Activated T-cell treated with anti-CD3 and anti-CD28 coated beads, Interleukin-2, amount 50 U/mL, for 72 hours (primary cell): ENCODE data around the gene HIVEP3. TPM values are rescaled to one million over a fixed set of nuclear protein-coding genes. Genes with fewer than 3 reads are reported as not detected.

ENCODE experiments used
- ATAC-seq, 2 donors: fragments of 150-1000 bp; cut with Tn5 transposase; replicated peaks in 1 of 2; 2 replicates each; pipeline ENCODE4 v1.10.0; 2021; ENCODE audit warnings: moderate library complexity in 2 of 2, mild to moderate bottlenecking in 1 of 2
- DNase-seq, 2 donors: peaks; one replicate each; pipeline ENCODE4 v3.0.0; 2021 to 2022; ENCODE audit warnings: mixed read lengths in 1 of 2
- H3K27ac Mint-ChIP-seq: one replicate; pipeline ENCODE4 v1.8.0; 2022; ENCODE audit warnings: mild to moderate bottlenecking, moderate library complexity, mixed read lengths
- H3K27me3 Mint-ChIP-seq: one replicate; pipeline ENCODE4 v1.8.0; 2022; ENCODE audit warnings: low read depth, mixed read lengths
- H3K36me3 Mint-ChIP-seq, 2 donors: one replicate each; pipeline ENCODE4 v1.8.0; 2022; ENCODE audit warnings: mixed read lengths in 2 of 2, mild to moderate bottlenecking in 1 of 2; ENCODE audit not compliant: insufficient read depth in 2 of 2
- H3K4me1 Mint-ChIP-seq: one replicate; pipeline ENCODE4 v1.8.0; 2022; ENCODE audit warnings: low read depth, mixed read lengths
- H3K4me3 Mint-ChIP-seq, 2 donors: one replicate each; pipeline ENCODE4 v1.8.0; 2022; ENCODE audit warnings: mild to moderate bottlenecking in 2 of 2, mixed read lengths in 2 of 2, moderate library complexity in 2 of 2
- H3K9me3 Mint-ChIP-seq, 2 donors: one replicate each; pipeline ENCODE4 v1.8.0; 2022; ENCODE audit warnings: mixed read lengths in 2 of 2
- total RNA-seq, 2 donors: library from RNA; stranded (reverse); gene quantifications; one replicate each; pipeline ENCODE4 v1.2.3, GENCODE V29; 2022

HIVEP3 gene
- total RNA-seq, 2 donors from 2014 or later = 22.8 to 29.2 TPM

GRCh38 chr1:41735139-41735538, 183.6 kb downstream of the HIVEP3 start:
- no peak for DNase-seq
- Mint-ChIP-seq H3K4me1 (peaks cover 61% of the 10 kb centered on the region), H3K27ac (no peak overlapping the region)

GRCh38 chr1:41734201-41734970, 184.3 kb downstream of the HIVEP3 start:
- no peak for DNase-seq
- no peaks in the 10 kb centered on the region for H3K36me3 Mint-ChIP-seq
- H3K27me3 Mint-ChIP-seq = no peaks in the 10 kb centered on the region
- H3K27ac Mint-ChIP-seq = no peak overlapping the region
- no peaks in the 10 kb centered on the region for H3K9me3 Mint-ChIP-seq
- peaks cover 60% of the 10 kb centered on the region for H3K4me1 Mint-ChIP-seq
- no peak for ATAC-seq
- no peak overlapping the region for H3K4me3 Mint-ChIP-seq

More at GRCh38 chr1:41735139-41735538, 183.6 kb downstream of the HIVEP3 start:
- Mint-ChIP-seq H3K4me3 (no peak overlapping the region), H3K36me3 (no peaks in the 10 kb centered on the region), H3K9me3 (no peaks in the 10 kb centered on the region), H3K27me3 (no peaks in the 10 kb centered on the region)
- no peak for ATAC-seq

- Mint-ChIP-seq H3K27ac (no peak overlapping the region), H3K27me3 (no peaks in the 10 kb centered on the region), H3K36me3 (no peaks in the 10 kb centered on the region), H3K4me3 (no peak overlapping the region), H3K4me1 (peaks cover 60% of the 10 kb centered on the region), H3K9me3 (no peaks in the 10 kb centered on the region)
- ATAC-seq (no peak), DNase-seq (no peak)
Observed at GRCh38 chr1:41733725-41734124, 185.0 kb downstream of the HIVEP3 start.

GRCh38 chr1:41733021-41733420, 185.7 kb downstream of the HIVEP3 start:
- DNase-seq (no peak), ATAC-seq (no peak)
- H3K9me3 Mint-ChIP-seq = no peaks in the 10 kb centered on the region
- no peak overlapping the region for H3K4me3 Mint-ChIP-seq
- H3K4me1 Mint-ChIP-seq = peaks cover 60% of the 10 kb centered on the region
- no peaks in the 10 kb centered on the region for H3K36me3 Mint-ChIP-seq
- no peak overlapping the region for H3K27ac Mint-ChIP-seq
- no peaks in the 10 kb centered on the region for H3K27me3 Mint-ChIP-seq

GRCh38 chr1:41731516-41732030, 187.1 kb downstream of the HIVEP3 start:
- no peak overlapping the region for H3K4me3 Mint-ChIP-seq
- no peaks in the 10 kb centered on the region for H3K36me3 Mint-ChIP-seq
- DNase-seq = no peak
- no peak for ATAC-seq
- H3K27me3 Mint-ChIP-seq = no peaks in the 10 kb centered on the region
- no peak overlapping the region for H3K27ac Mint-ChIP-seq
- peaks cover 60% of the 10 kb centered on the region for H3K4me1 Mint-ChIP-seq
- H3K9me3 Mint-ChIP-seq = no peaks in the 10 kb centered on the region

GRCh38 chr1:41730806-41731205, 187.9 kb downstream of the HIVEP3 start:
- no peak for ATAC-seq
- no peak for DNase-seq
- H3K36me3 Mint-ChIP-seq = no peaks in the 10 kb centered on the region
- no peaks in the 10 kb centered on the region for H3K9me3 Mint-ChIP-seq
- H3K4me3 Mint-ChIP-seq = no peak overlapping the region
- H3K27ac Mint-ChIP-seq = no peak overlapping the region
- H3K4me1 Mint-ChIP-seq = peaks cover 60% of the 10 kb centered on the region
- no peaks in the 10 kb centered on the region for H3K27me3 Mint-ChIP-seq

- peak; percentile 92 to 95 for ATAC-seq
- Mint-ChIP-seq H3K4me1 (peaks cover 49% of the 10 kb centered on the region), H3K4me3 (peak overlapping the region; percentile 72 to 80)
Observed at GRCh38 chr1:41728403-41729202, 190.1 kb downstream of the HIVEP3 start.

GRCh38 chr1:41727749-41728115, 191.0 kb downstream of the HIVEP3 start:
- Mint-ChIP-seq H3K27ac (no peak overlapping the region), H3K4me1 (peaks cover 54% of the 10 kb centered on the region), H3K27me3 (no peaks in the 10 kb centered on the region), H3K9me3 (no peaks in the 10 kb centered on the region), H3K4me3 (peak overlapping the region; percentile 72 to 80), H3K36me3 (no peaks in the 10 kb centered on the region)
- no peak for DNase-seq
- ATAC-seq = no peak

More at GRCh38 chr1:41728403-41729202, 190.1 kb downstream of the HIVEP3 start:
- no peak overlapping the region for H3K27ac Mint-ChIP-seq
- H3K27me3 Mint-ChIP-seq = no peaks in the 10 kb centered on the region
- peak; percentile 80 to 86 for DNase-seq
- H3K36me3 Mint-ChIP-seq = no peaks in the 10 kb centered on the region
- H3K9me3 Mint-ChIP-seq = no peaks in the 10 kb centered on the region

GRCh38 chr1:41726899-41727748, 191.6 kb downstream of the HIVEP3 start:
- Mint-ChIP-seq H3K27ac (peak overlapping the region; percentile 80), H3K4me1 (peaks cover 59% of the 10 kb centered on the region), H3K4me3 (peak overlapping the region; percentile 72 to 80), H3K36me3 (no peaks in the 10 kb centered on the region), H3K27me3 (no peaks in the 10 kb centered on the region), H3K9me3 (no peaks in the 10 kb centered on the region)
- ATAC-seq = peak; percentile 2 to 16
- peak; percentile 42 to 53 for DNase-seq

- DNase-seq (no peak), ATAC-seq (no peak)
- H3K4me1 Mint-ChIP-seq = peaks cover 67% of the 10 kb centered on the region
- peak overlapping the region; percentile 80 for H3K27ac Mint-ChIP-seq
- H3K36me3 Mint-ChIP-seq = no peaks in the 10 kb centered on the region
- H3K4me3 Mint-ChIP-seq = peak overlapping the region; percentile 72 to 80
- no peaks in the 10 kb centered on the region for H3K27me3 Mint-ChIP-seq
- no peaks in the 10 kb centered on the region for H3K9me3 Mint-ChIP-seq
Observed at GRCh38 chr1:41726292-41726691, 192.4 kb downstream of the HIVEP3 start.

GRCh38 chr1:41724926-41725325, 193.8 kb downstream of the HIVEP3 start:
- no peak for DNase-seq
- Mint-ChIP-seq H3K27ac (no peak overlapping the region), H3K27me3 (no peaks in the 10 kb centered on the region), H3K4me1 (peaks cover 75% of the 10 kb centered on the region), H3K9me3 (no peaks in the 10 kb centered on the region), H3K4me3 (no peak overlapping the region), H3K36me3 (no peaks in the 10 kb centered on the region)
- no peak for ATAC-seq

- Mint-ChIP-seq H3K27ac (no peak overlapping the region), H3K36me3 (no peaks in the 10 kb centered on the region), H3K27me3 (no peaks in the 10 kb centered on the region), H3K9me3 (no peaks in the 10 kb centered on the region), H3K4me1 (peaks cover 72% of the 10 kb centered on the region), H3K4me3 (no peak overlapping the region)
- no peak for DNase-seq
- no peak for ATAC-seq
Observed at GRCh38 chr1:41724248-41724647, 194.5 kb downstream of the HIVEP3 start.
